IMR-90 (cell line): ENCODE measurements around the gene IMPDH1. TPM values are rescaled to one million over a fixed set of nuclear protein-coding genes. Genes with fewer than 3 reads are reported as not detected.

Source experiments
- ATAC-seq: fragments of 200-7000 bp; cut with Tn5 transposase; 2 replicates; pipeline ENCODE4 v1.9.1; 2020; ENCODE audit warnings: low read depth, mild to moderate bottlenecking, moderate library complexity
- BruUV-seq: library from RNA; stranded (reverse); fragments of 400-500 nt; replicated peaks from 2 replicates; lab custom pipeline; 2021; lab: Mats Ljungman, UMichigan
- CTCF ChIA-PET: fragments of 300-600 bp; formaldehyde crosslinking; extraction: SDS; loops from one replicate; lab custom pipeline; 2021; ENCODE audit warnings: antibody characterized with exemption; lab: Yijun Ruan, JAX
- POLR2A ChIA-PET: fragments of 300-600 bp; sonication (Branson Sonifier 250); formaldehyde crosslinking; loops from one replicate; lab custom pipeline; 2022; ENCODE audit warnings: antibody characterized with exemption; ENCODE audit not compliant: unreplicated experiment; lab: Charles Lee
- DNase-seq: peaks from one replicate; pipeline ENCODE4 v3.0.0; 2013
- H2AFZ ChIP-seq: replicated peaks from 2 replicates; pipeline ENCODE3; 2013; ENCODE audit warnings: low read length, mild to moderate bottlenecking; ENCODE audit not compliant: poor library complexity
- H2AK5ac ChIP-seq: 2 replicates; pipeline ENCODE4 v1.6.1; 2013; ENCODE audit warnings: low read depth, low read length, inconsistent platforms
- H2AK9ac ChIP-seq: replicated peaks from 2 replicates; pipeline ENCODE3; 2013; ENCODE audit warnings: mild to moderate bottlenecking, low read depth, low read length, moderate library complexity; ENCODE audit not compliant: poor library complexity
- H2BK120ac ChIP-seq: 2 replicates; pipeline ENCODE4 v1.6.1; 2013; ENCODE audit warnings: low read depth, low read length, inconsistent platforms
- H2BK15ac ChIP-seq: 3 replicates; pipeline ENCODE4 v1.6.1; 2013; ENCODE audit warnings: low read depth, low read length, inconsistent platforms
- H2BK20ac ChIP-seq: 2 replicates; pipeline ENCODE4 v1.6.1; 2013; ENCODE audit warnings: low read depth, mild to moderate bottlenecking, inconsistent platforms, low read length, moderate library complexity
- H2BK5ac ChIP-seq: 2 replicates; pipeline ENCODE4 v1.6.1; 2013; ENCODE audit warnings: mild to moderate bottlenecking, low read depth, low read length, inconsistent platforms; ENCODE audit not compliant: poor library complexity, severe bottlenecking
- H3K14ac ChIP-seq: replicated peaks from 2 replicates; pipeline ENCODE4 v1.6.1; 2013; ENCODE audit warnings: low read depth, low read length, inconsistent platforms
- H3K18ac ChIP-seq: 2 replicates; pipeline ENCODE4 v1.6.1; 2013; ENCODE audit warnings: low read depth, low read length, control low read depth
- H3K23ac ChIP-seq: 2 replicates; pipeline ENCODE4 v1.6.1; 2013; ENCODE audit warnings: low read depth, low read length, inconsistent platforms
- H3K27ac ChIP-seq: 2 replicates; pipeline ENCODE4 v1.5.1; 2013; ENCODE audit warnings: mild to moderate bottlenecking, control low read depth, low read length; ENCODE audit not compliant: insufficient read depth
- H3K27me3 ChIP-seq: 2 replicates; pipeline ENCODE4 v1.6.1; 2013; ENCODE audit warnings: low read length; ENCODE audit not compliant: control insufficient read depth, insufficient read depth
- H3K36me3 ChIP-seq: 2 replicates; pipeline ENCODE4 v1.6.1; 2013; ENCODE audit warnings: low read length, mixed read lengths; ENCODE audit not compliant: control insufficient read depth, insufficient read depth
- H3K4ac ChIP-seq: 2 replicates; pipeline ENCODE4 v1.6.1; 2013; ENCODE audit warnings: low read depth, low read length, inconsistent platforms
- H3K4me1 ChIP-seq: 2 replicates; pipeline ENCODE4 v1.6.1; 2013; ENCODE audit warnings: low read length, mixed read lengths; ENCODE audit not compliant: control insufficient read depth, insufficient read depth
- H3K4me2 ChIP-seq: 2 replicates; pipeline ENCODE4 v1.6.1; 2013; ENCODE audit warnings: low read depth, mild to moderate bottlenecking, control low read depth, low read length, moderate library complexity
- H3K4me3 ChIP-seq: 2 replicates; pipeline ENCODE4 v1.5.1; 2013; ENCODE audit warnings: low read depth, mild to moderate bottlenecking, control low read depth, low read length, moderate library complexity; ENCODE audit not compliant: insufficient read depth
- H3K56ac ChIP-seq: 2 replicates; pipeline ENCODE4 v1.6.1; 2013; ENCODE audit warnings: low read length, inconsistent platforms; ENCODE audit not compliant: insufficient read depth; ENCODE audit errors: extremely low read depth
- H3K79me1 ChIP-seq, 2 experiments: 2 replicates each; pipeline ENCODE4 v1.6.1; 2013; ENCODE audit warnings: low read length in 2 of 2, inconsistent platforms in 1 of 2, low read depth in 1 of 2
- H3K9ac ChIP-seq: 2 replicates; pipeline ENCODE4 v1.6.1; 2013; ENCODE audit warnings: low read depth, low read length, control low read depth
- H3K9me1 ChIP-seq: 2 replicates; pipeline ENCODE4 v1.6.1; 2013; ENCODE audit warnings: low read length, inconsistent platforms; ENCODE audit not compliant: insufficient read depth
- H3K9me3 ChIP-seq: 2 replicates; pipeline ENCODE4 v1.6.1; 2013; ENCODE audit warnings: low read length; ENCODE audit not compliant: control insufficient read depth, insufficient read depth
- H4K20me1 ChIP-seq: 2 replicates; pipeline ENCODE4 v1.6.1; 2013; ENCODE audit warnings: low read length, inconsistent platforms; ENCODE audit not compliant: insufficient read depth
- H4K5ac ChIP-seq: 2 replicates; pipeline ENCODE4 v1.6.1; 2013; ENCODE audit warnings: mild to moderate bottlenecking, low read depth, low read length, control low read depth
- H4K8ac ChIP-seq, 2 experiments: 2 replicates each; pipeline ENCODE4 v1.6.1; 2013; ENCODE audit warnings: low read depth in 2 of 2, low read length in 2 of 2, control low read depth in 1 of 2, inconsistent platforms in 1 of 2
- H4K91ac ChIP-seq: 2 replicates; pipeline ENCODE4 v1.6.1; 2013; ENCODE audit warnings: low read depth, low read length, inconsistent platforms; ENCODE audit not compliant: insufficient read depth
- MXI1 ChIP-seq: IDR thresholded peaks from 2 replicates; pipeline ENCODE4 v1.6.1; 2012; ENCODE audit warnings: low read depth, mild to moderate bottlenecking, low read length, moderate library complexity, borderline replicate concordance
- WGBS, 2 experiments: methylation state at CpG; one replicate each; pipeline versions ENCODE4 v1.1.5 to v1.1.7; 2013; ENCODE audit warnings: missing lambda C conversion rate in 2 of 2; ENCODE audit not compliant: insufficient read length in 1 of 2; ENCODE audit errors: extremely low coverage in 2 of 2; 5-methylcytosine and 5-hydroxymethylcytosine counted together
- dilution Hi-C: fragments of 300-500 bp; cut with HindIII; formaldehyde crosslinking; loops from one replicate; pipeline ENCODE4 v1.14.3; 2018; ENCODE audit warnings: low sequenced_read_pairs; ENCODE audit not compliant: unreplicated experiment
- in situ Hi-C: fragments of 300-500 bp; cut with MboI; formaldehyde crosslinking; loops from 3 replicates; pipeline ENCODE4 v1.14.3; 2019; ENCODE audit warnings: low sequenced_read_pairs, inconsistent platforms, mixed read lengths
- intact Hi-C: fragments of 100-400 bp; cut with micrococcal nuclease; formaldehyde crosslinking; loops from 2 replicates; pipeline ENCODE4 v1.10.0; 2022
- polyA plus RNA-seq, 3 experiments: library from polyadenylated mRNA; depleted of rRNA; stranded (reverse); fragments of >200 nt; gene quantifications; 2 replicates each; pipeline ENCODE4 v1.2.3, GENCODE V29; 2012; ENCODE audit warnings: low replicate concordance in 1 of 3
- total RNA-seq: library from RNA; depleted of rRNA; stranded (reverse); fragments of >200 nt; gene quantifications from 2 replicates; pipeline ENCODE4 v1.2.3, GENCODE V29; 2012

The IMPDH1 gene
- total and polyA plus RNA-seq, 2 of the 4 experiments (the other 2 are of a cell fraction), result 49.5 to 69.3 TPM

DNA sequence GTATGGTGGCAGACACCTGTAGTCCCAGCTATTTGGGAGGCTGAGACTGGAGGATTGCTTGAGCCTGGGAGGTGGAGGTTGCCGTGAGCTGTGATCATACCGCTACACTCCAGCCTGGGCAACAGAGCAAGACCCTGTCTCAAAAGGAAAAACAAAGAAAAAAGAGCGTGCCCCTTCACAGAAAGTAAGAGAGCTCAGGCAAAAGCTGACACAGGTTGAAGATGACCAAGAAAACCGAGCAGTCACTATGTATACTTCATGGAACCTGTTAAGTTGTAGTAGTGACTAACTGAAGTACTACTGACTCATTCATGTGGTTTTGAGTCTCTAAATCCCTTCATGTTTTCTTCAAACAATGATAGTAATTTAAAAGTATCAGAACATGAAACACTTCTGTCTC, 47.1 kb downstream of the IMPDH1 start:
- dilution Hi-C loops, result no loop called here
- Histone ChIP-seq H2BK20ac (no peak overlapping the region), H3K27ac (no peak overlapping the region), H2BK120ac (no peak overlapping the region), H3K27me3 (peaks cover 81% of the 10 kb centered on the region), H2AK9ac (no peak overlapping the region), H4K8ac (no peak overlapping the region), H3K14ac (no peak overlapping the region), H3K4me2 (no peak overlapping the region), H4K20me1 (0 out of 2 replicates have a peak, but pooled peaks cover 3% of the 10 kb centered on the region), H3K4me3 (no peak overlapping the region), H3K23ac (no peak overlapping the region), H2BK5ac (no peak overlapping the region), H3K4me1 (no peaks in the 10 kb centered on the region; the same call in 1 of the 2 replicates), H4K91ac (no peak overlapping the region), H3K79me1 (no peaks in the 10 kb centered on the region), H2AK5ac (no peak overlapping the region), H3K56ac (no peak overlapping the region), H3K9ac (no peak overlapping the region), H3K4ac (no peak overlapping the region), H2AFZ (no peak overlapping the region), H3K18ac (no peak overlapping the region), H3K36me3 (no peaks in the 10 kb centered on the region), H2BK15ac (no peak overlapping the region), H3K9me1 (no peaks in the 10 kb centered on the region), H3K9me3 (no peaks in the 10 kb centered on the region), H4K5ac (no peak overlapping the region)
- ChIA-PET POLR2A (no interaction called here), CTCF (interaction anchor here (0.6 to 1.5 kb wide), 2 partner anchors 16 to 24 kb away, joined by 3 to 4 read pairs; no protein-coding TSS in a partner anchor)
- intact Hi-C loops, result no loop called here
- TF ChIP-seq MXI1, result no peak
- in situ Hi-C loops, result no loop called here
- BruUV-seq, result no TSS peak
- no CpG with 5 or more reads among the region's 4 CpGs for WGBS, 2 experiments
- DNase-seq (peak; percentile 74), ATAC-seq (peak; percentile 6; the same call in 1 of the 2 replicates)
